ENCODE results near the gene SHOC2. TPM values are rescaled to one million over a fixed set of nuclear protein-coding genes. Genes with fewer than 3 reads are reported as not detected.

Gene SHOC2
- total and polyA plus RNA-seq, 2 of the 8 experiments (the other 6 are each of a cell fraction or from before 2014, with no cell fraction given) = 7.6 to 28.2 TPM

DNA sequence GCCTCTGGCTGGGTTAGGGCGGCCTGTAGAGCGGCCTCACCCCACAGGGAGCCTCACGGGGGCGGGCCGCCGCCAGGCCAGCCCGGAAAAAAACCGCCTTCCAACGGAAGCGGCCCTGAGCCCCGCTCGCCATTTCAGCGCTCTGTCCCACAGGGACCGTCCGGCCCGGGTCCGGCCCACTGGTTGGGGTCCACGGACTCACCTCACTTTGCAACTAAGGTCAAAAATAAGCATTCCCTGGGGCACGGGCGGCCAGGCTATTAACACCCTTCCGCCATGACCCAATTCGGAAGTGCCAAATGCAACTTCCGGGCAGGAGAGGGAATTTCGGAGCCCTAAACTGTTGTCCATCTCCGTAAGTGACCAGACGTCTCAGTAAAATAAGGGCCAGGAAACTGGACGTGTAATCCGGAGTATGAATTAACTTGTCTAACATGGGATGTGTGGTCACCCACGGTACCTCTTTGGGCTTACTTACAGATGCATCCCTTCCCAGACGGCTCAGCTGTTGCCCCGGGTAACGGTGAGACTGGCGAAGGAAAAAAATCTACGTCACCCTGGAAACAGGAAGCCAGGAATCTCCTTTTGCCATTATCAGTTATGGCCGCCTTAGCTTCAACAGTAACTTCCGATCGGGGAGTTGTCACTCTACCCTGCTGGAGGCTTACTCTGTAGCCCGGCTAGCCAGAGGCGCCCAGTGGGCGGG lies 608 bp upstream of the SHOC2 start, which contains the start of gene BBIP1:
BBIP1 (minus strand) TSS at position 538 of the 706 bp plus-strand sequence. CDS start 1,023 bp downstream, outside the sequence.
- H4K91ac ChIP-seq (replicated peaks; ENCODE audit: insufficient read length, low read length) = peak within 1 kb of the TSS; percentile 86
- peak within 1 kb of the TSS; percentile 33 for H3K56ac ChIP-seq (replicated peaks; ENCODE audit: insufficient read length, low read depth, low read length)
- no peaks in the 10 kb centered on the region for H3K79me1 ChIP-seq (ENCODE audit: low read depth, low read length)
- H3K4me3 ChIP-seq (ENCODE audit: extremely low read depth in 1 of 4, insufficient read depth in 2 of 4, low read depth in 3 of 4, low read length in 4 of 4) = peak within 1 kb of the TSS; percentile 85 to 100 (median 98)
- peak within 1 kb of the TSS; percentile 93 for H2AFZ ChIP-seq (ENCODE audit: low read length)
- no peaks in the 10 kb centered on the region for H3K9me3 ChIP-seq (ENCODE audit: insufficient read depth in 2 of 2, low read depth in 1 of 2, low read length in 1 of 2)
- H3K4me1 ChIP-seq (replicated peaks in 1 of 4; ENCODE audit: control insufficient read depth in 3 of 4, insufficient read depth in 4 of 4, low read length in 3 of 4) = peaks cover 0 to 7% (median 4%) of the 10 kb centered on the region in 4 experiments; a peak in 5 of 7 replicates
- H3K23ac ChIP-seq (ENCODE audit: insufficient read length) = no peak within 1 kb of the TSS
- DNase-seq (ENCODE audit: low read depth in 1 of 2, low spot score in 2 of 2) = peak; percentile 90 to 99
- H2AK5ac ChIP-seq (ENCODE audit: low read depth, low read length) = no peak within 1 kb of the TSS
- H3K27ac ChIP-seq (ENCODE audit: low read depth, low read length) = peak within 1 kb of the TSS; percentile 91
- peak within 1 kb of the TSS; percentile 75; the same call in 1 of the 2 replicates for H2BK15ac ChIP-seq (ENCODE audit: low read length)
- peak within 1 kb of the TSS; percentile 96 for H4K5ac ChIP-seq (ENCODE audit: insufficient read length, low read depth, low read length)
- H4K8ac ChIP-seq (ENCODE audit: extremely low read depth, insufficient read depth, low read length) = peak within 1 kb of the TSS; percentile 87; the same call in 1 of the 2 replicates
- H3K36me3 ChIP-seq (ENCODE audit: control insufficient read depth in 2 of 4, insufficient read depth in 4 of 4, low read length in 3 of 4) = no peaks in the 10 kb centered on the region
- POLR2A ChIA-PET (ENCODE audit: partially characterized antibody) = interaction anchor here (0.7 to 2.2 kb wide), 12 partner anchors 9 to 301 kb away, joined by 3 to 9 read pairs (median 3); partner anchors contain the start of genes PDCD4 and RBM20
- H4K20me1 ChIP-seq (replicated peaks in 1 of 2; ENCODE audit: control insufficient read depth in 1 of 2, insufficient read depth in 2 of 2, low read length in 2 of 2) = no peaks in the 10 kb centered on the region
- H3K14ac ChIP-seq (ENCODE audit: insufficient read length) = no peak within 1 kb of the TSS
- H3K79me2 ChIP-seq (ENCODE audit: control insufficient read depth in 1 of 2, insufficient read depth in 2 of 2, low read length in 2 of 2) = peaks cover 4 to 48% of the 10 kb centered on the region in 2 experiments; a peak in 3 of 4 replicates
- H2BK5ac ChIP-seq (ENCODE audit: low read depth, low read length) = peak within 1 kb of the TSS; percentile 85
- peak; percentile 85 for FAIRE-seq
- peak within 1 kb of the TSS; percentile 82 to 88 for H3K4me2 ChIP-seq (ENCODE audit: insufficient read depth in 1 of 2, low read depth in 2 of 2, low read length in 2 of 2)
- CTCF ChIA-PET (ENCODE audit: partially characterized antibody) = interaction anchor here (0.8 to 2.7 kb wide), 4 partner anchors 115 to 317 kb away, joined by 3 to 6 read pairs (median 3); no protein-coding TSS in a partner anchor
- peak within 1 kb of the TSS; percentile 91 for H3K4ac ChIP-seq (replicated peaks; ENCODE audit: insufficient read length, low read depth, low read length)
- 2% methylated on average over 40 of the region's 40 CpGs; no CpG with 5 or more reads in 1 of the 2 experiments for WGBS, 2 experiments (ENCODE audit: extremely low coverage in 1 of 2, insufficient coverage in 1 of 2, insufficient read length in 1 of 2, insufficient replicate concordance in 2 of 2, low coverage in 1 of 2, low lambda C conversion rate in 2 of 2, missing lambda C conversion rate in 1 of 2)
- peak within 1 kb of the TSS; percentile 81 to 91 (median 86) for H3K9ac ChIP-seq (replicated peaks in 1 of 4; ENCODE audit: extremely low read depth in 1 of 4, low read depth in 3 of 4, low read length in 3 of 4)
- H2BK20ac ChIP-seq (ENCODE audit: low read length) = no peak within 1 kb of the TSS
- peak within 1 kb of the TSS; percentile 52 for H2BK12ac ChIP-seq (ENCODE audit: low read depth, low read length)
- no peaks in the 10 kb centered on the region for H3K27me3 ChIP-seq (replicated peaks in 1 of 4; ENCODE audit: control insufficient read depth in 3 of 4, extremely low read depth in 1 of 4, insufficient read depth in 3 of 4, low read length in 3 of 4)
- peak within 1 kb of the TSS; percentile 89; the same call in 1 of the 2 replicates for H3K18ac ChIP-seq (ENCODE audit: extremely low read depth, low read length)
- H3K23me2 ChIP-seq (ENCODE audit: low read depth, low read length) = no peaks in the 10 kb centered on the region; the same call in 1 of the 2 replicates
- H2BK120ac ChIP-seq (replicated peaks; ENCODE audit: low read depth, low read length) = no peak within 1 kb of the TSS
- TF ChIP-seq SIRT6 (IDR thresholded peaks at IDR 0.05; ENCODE audit: low read length) (no peak), SP4 (IDR thresholded peaks at IDR 0.05; ENCODE audit: low read length) (peak; percentile 83), BRCA1 (IDR thresholded peaks at IDR 0.05; ENCODE audit: low read depth, low read length) (no peak), SRF (IDR thresholded peaks at IDR 0.05; ENCODE audit: low read depth, low read length) (peak; percentile 35; the same call in 1 of the 2 replicates), TAF7 (optimal IDR thresholded peaks at IDR 0.05; ENCODE audit: borderline replicate concordance, low read depth, low read length) (peak; percentile 83), NANOG (IDR thresholded peaks at IDR 0.05; ENCODE audit: insufficient read depth, low read depth, low read length, poor library complexity, severe bottlenecking) (no peak), GABPA (IDR thresholded peaks at IDR 0.05; ENCODE audit: borderline replicate concordance, insufficient read depth, low read length) (peak; percentile 89)
- TF ChIP-seq, protein P1, sequence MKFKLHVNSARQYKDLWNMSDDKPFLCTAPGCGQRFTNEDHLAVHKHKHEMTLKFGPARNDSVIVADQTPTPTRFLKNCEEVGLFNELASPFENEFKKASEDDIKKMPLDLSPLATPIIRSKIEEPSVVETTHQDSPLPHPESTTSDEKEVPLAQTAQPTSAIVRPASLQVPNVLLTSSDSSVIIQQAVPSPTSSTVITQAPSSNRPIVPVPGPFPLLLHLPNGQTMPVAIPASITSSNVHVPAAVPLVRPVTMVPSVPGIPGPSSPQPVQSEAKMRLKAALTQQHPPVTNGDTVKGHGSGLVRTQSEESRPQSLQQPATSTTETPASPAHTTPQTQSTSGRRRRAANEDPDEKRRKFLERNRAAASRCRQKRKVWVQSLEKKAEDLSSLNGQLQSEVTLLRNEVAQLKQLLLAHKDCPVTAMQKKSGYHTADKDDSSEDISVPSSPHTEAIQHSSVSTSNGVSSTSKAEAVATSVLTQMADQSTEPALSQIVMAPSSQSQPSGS (IDR thresholded peaks at IDR 0.05; ENCODE audit: low read length) = peak; percentile 90
- TF ChIP-seq, protein P2, sequence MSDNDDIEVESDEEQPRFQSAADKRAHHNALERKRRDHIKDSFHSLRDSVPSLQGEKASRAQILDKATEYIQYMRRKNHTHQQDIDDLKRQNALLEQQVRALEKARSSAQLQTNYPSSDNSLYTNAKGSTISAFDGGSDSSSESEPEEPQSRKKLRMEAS (IDR thresholded peaks at IDR 0.05) = no peak

Measured in H1 (cell line).